Hippocampal formation (tissue), 2 donors: ENCODE data around the gene BMX.

Experiments used
- DNase-seq, 2 donors: peaks; one replicate each; lab custom pipeline; 2025; lab: John Stamatoyannopoulos, UW

Gene BMX

DNA sequence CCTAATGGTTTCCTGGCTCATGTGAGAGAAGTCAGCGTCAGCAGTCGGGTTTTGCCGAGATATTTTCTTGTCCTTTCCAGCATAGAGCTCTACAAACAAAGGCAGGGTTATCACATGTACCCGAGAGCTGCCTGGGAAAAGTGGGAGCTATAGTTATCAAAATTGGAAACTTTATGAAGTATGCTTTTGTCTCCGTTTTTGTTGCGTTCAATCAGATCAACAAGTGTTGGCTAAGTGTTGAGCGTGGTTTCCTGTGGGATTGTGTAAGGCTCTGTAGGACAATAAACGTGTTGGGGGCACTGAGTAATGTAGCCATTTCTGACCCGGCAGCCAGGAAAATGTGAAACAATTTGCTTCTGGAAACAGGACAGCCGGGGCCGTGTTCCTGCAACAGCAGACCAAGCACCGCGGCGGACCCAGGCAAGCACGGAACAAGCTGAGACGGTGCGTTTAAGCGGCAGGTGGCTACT, at the start of gene BMX:
TSS of gene BMX (plus strand) at position 311 of the 470 bp plus-strand sequence. CDS start 7,547 bp downstream, outside the sequence.
- no peak for DNase-seq

DNA sequence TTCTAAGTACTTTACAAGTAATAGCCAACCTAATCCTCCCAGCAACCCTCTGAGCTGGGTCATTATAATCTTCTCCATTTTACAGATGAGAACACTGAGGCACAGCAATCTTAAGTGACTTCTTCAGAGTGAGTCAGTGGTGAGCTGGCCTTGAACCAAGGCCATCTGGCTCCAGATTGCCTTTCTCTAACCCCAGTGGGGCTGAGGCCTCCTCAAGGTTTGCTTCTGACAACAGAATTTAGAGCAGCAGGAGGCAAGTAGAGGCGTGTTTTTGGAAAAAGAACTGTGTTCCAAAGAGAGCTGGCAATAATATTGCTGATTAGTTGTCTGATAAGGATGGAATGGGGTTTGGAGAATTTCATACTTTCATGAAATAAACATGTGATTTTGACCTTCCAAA, 48.7 kb upstream of the BMX start:
- DNase-seq: no peak

DNA sequence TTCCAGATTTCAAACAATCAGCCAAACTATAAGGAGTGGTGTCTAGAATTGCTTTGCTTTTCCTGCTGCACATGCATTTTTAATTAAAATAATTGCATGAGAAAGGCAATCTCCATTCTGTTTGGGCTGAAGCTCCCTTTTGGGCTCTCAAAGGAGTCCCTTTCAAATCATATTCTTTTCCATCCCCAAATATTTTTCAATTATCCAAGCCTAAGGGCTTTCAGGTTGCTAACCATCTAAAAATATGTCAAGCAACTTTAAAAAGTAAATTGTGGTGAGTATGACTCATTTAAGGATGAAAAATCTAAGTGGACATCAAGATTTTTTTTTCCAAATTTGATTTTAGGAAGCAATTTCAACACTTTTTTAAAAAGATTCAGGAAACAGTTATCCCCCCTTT, 35.9 kb upstream of the BMX start:
- DNase-seq: no peak

DNA sequence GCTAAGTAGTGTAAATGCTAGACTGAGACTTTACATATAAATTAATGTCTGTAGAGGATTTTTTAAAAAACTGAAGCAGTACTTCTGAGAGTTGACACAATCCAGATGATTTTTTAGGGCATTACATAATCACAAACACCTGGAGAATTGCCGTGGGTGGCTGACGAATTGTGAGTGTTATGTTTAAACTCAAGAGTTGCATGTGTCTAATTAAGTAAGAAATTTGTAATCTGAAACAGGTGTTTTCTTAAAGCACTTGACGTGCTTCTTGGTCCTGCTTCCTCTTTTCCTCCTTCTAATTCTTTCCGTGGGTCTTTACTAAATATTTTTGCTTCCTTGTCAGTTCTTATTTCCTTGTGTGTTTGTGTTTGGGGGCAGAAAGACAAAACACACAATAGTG, 35.3 kb upstream of the BMX start:
- DNase-seq: no peak

DNA sequence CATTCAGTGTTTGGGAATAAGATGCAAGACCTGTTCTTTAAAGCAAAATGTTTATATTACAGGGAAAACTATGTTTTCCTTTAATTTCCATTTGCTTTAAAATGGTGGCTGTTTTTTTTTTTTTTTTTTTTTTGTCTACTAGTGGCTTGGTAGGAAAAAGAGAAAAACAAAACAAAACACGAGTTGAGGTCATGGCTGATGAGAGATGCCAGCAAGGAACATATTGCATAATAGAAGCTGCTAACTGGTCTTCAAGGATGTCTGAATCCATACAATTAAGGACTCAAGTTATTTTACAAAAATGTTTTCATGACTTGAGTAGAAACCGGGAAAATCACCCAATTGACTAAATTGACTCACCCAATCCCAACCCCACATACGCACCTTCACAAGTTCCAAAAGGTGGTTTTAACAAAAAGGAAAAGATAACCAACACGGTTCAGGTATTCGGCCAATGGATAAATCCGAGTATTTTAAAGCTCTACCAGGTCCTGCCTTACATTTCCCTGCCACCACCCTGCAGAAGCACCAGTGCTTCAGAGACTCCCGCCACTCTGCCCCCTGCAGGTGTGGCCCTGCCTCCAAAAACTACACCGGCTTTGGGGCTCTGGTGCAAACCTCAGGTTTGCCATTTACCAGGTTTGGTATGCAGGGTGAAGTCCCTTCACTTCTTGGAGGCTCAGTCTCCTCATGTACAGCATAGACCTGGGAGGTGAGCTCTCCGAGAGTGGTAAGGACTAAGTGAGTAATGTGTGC, 34.5 kb upstream of the BMX start:
- no peak for DNase-seq

DNA sequence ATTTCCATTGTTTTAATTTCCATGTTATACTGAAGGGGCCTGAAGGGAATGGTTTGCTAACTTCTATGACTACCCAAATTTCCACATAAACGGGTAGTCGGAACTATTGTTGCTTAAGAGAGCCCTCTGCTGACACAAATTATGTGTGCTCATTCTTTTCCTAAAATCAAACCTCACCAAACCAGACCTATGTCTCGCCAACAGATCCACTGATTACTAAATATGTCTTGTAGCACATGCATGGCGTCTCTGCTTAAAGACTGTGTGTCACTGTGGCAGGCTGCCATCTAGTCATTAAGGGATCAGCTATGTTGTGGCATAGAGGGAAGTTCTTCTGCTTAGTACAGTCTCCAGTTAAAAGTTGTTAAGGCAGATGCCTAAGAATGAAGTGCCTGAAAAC, 32.6 kb upstream of the BMX start:
- DNase-seq: peak; percentile 4 to 39

DNA sequence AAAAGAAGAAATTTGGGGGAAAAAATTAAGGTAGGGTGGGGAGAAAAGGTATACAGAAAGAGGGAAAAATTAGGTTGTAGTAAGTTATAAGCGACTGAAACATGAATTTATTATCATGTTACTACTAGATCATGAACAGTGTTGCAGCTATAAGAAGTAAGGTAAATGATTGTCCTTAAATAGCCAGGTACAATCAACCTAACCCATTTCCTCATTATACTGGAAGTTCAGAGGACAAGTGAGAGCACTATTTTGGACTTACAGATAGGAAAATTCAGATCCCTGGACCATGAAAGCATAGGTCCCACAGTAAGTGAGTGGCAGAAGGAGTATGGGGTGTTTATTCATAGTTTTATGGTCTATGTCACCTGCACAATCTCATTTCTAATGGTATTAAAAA, 31.0 kb upstream of the BMX start:
- no peak for DNase-seq

DNA sequence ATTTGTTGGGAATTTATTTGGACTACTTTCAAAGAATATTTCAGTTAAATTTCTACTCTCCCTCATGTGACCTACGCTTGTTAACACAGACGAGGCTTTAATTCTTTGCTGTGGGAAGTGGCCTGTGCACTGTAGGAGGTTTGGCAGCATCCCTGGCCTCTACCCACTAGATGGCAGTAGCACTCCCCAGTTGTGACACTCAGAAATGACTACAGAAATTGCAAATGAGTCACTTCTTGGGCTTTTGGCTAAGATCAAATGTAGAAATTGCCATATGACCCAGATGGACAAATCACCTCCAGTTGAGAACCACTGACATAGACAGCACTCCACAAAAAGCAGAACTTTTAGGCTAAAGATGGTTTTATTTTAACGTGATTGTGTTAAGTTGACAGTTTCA, 29.6 kb upstream of the BMX start:
- DNase-seq: peak; percentile 30 to 46

DNA sequence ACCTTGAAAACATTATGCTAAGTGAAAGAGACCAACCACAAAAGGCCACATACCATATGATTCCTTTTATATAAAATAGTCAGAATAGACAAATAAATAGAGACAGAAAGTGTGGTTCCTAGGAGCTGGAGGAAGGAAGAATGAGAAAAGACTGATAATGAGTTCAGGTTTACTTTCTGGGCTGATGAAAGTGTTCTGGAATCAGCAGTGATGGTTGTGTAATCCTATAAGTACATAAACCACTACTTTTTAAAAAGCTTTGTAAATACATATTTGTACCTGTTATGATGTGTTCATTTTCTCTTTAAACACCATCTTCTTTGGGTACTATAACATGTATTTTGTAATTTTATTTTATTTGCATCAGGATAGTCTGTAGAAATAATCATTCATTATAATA, 28.1 kb upstream of the BMX start:
- no peak for DNase-seq

DNA sequence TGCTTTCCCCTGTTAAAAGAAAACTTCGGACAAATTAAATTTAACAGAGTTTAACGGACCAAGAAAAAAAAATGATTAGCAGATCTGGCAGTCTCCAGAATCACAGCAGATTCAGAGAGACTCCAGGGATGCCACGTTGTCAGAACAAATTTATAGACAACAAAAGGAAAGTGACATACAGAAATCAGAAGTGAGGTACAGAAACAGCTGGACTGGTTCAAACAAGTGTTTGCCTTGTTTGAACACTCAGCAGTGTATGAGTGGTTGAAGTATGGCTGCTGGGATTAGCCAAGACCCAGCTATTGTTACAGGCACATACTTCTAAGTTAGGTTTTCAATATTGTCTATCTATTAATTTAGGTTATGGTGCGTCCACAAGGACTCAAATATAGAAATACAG, 26.6 kb upstream of the BMX start:
- no peak for DNase-seq

DNA sequence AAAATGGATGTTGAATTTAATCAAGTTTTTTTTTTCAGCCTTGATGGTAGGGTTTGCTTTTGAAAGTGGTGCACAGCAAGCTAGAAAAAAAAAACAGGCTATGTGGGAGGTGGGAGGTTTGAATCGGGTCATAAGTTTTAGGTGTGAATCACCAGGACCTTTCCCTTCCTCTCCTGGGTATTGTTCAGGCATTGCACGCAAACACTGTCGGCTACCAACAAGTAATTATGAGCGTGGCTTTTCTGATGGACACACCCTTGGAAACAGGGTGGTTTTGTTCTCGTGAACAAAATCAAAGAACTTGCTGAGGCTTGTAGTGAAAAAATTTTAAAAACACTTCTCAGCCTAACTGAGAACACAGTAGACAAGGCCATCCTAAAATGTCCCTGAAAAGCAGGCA, 25.6 kb upstream of the BMX start:
- no peak for DNase-seq

DNA sequence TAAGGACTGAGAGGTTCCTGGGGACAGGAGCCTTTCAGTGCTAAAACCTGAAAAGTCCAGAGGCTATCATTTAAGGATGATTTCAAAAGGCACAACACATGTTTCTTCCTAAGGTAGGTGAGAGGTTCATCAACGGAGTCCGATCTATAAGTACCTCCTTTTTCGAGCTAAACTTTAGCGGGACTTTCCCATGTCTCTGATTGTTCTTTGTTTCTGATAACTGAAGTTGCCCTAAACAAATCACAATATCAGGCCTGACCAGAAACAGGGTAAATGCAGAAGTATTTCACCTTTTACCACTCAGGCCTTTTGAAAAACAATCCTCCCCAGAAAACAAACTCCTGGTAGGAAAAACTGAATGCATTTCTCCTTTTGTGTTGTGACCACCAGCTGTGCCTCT, 25.1 kb upstream of the BMX start:
- DNase-seq: no peak

DNA sequence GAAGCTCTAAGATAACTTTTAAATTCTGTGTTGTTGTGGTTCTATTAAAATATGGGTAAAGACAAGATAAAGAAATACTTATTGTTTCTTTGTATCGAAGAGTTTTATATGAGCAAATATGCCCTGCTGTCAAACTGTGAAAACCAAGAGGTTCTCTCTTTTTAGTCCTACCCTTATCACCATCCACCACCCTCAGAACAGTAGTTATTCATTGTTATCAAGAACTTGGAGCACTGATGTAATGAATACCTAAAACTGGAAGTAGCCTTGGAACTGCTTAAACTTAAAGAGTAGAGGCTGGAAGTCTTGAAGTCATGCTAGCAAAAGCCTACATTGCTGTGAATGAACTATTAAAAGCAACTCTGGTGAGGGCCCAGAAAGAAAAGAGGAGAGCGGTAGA, 16.7 kb upstream of the BMX start:
- no peak for DNase-seq

DNA sequence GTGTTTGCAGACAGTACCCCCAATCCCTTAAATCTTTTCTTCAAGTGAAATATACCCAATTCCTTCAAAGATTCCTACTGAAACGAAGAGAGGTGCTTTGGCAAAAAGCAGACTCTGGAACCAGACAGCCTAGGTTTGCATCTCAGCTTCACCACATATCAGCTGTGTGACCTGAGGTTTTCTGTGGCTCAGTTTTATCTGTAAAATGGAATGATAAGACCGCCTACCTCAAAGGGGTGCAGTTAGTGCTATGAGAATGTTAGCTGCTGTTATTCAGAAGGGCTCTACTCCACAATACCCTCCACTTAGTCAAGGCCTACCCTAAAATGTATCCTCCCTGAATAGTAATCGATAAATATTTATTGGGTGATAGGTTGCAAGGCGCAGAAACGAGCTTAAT, 8.1 kb upstream of the BMX start:
- no peak for DNase-seq

DNA sequence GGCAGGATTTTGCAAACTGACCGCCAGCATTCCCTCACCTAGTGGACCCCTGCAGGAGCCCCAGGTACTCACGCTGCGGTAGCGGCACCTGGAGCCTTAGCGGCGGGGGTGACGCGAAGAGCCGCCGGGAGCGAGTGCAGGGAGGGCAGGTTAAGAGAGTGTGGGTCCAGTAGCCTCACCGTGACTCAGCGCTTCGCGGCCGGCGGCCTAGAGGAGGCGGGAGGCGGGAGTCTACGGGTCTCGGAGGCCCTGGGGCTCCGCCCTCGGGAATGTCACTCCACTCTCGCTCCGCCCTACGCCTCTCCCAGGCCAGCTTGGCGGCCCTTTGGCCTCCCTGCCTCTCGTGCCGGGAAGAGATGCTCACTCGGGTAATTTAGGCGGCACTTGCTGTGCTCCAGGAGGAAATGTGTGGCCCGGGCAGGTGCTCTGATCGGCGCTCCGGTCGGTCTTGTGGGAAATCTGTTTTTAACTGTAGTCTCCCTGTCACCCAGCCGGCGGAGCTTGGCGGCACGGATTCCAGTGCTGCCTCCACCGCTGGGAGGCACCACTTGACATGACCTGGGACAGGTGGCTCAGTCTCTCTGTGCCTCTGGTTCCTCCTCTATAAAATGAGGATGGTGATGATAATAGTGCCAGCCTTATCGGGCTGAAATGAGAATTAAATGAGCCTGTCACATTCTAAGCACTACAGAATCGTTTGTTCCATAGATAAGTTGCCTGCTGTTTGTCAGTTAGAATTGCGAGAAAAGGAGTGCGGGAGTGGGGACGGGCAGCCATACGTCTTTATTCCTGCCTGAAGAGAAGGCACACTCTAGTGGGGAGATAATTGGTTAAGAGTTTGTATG, 7.3 kb upstream of the BMX start, which contains the start of gene PIR:
TSS of gene PIR (minus strand) at position 216 of the 845 bp plus-strand sequence. CDS start 2,076 bp downstream, outside the sequence.
- DNase-seq: peak; percentile 73 to 75

DNA sequence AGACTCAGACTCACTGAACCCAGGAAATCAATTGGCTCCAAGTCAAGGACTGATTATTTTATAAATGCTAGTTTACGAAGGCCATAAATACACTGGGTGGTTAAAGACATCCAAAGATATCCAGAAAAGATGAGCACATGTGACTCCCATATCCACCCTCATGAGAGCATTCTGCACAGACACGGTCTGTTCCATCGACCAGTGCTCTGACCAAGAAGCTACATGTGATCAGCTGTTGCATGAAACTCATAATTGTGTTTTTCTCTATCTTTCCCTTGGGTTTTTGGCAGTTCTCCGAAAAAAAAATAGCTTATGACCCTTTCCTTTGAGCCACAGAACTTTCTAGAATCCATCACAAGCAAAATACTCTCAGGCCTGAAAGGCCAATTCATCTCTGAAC, 4.8 kb upstream of the BMX start:
- no peak for DNase-seq

DNA sequence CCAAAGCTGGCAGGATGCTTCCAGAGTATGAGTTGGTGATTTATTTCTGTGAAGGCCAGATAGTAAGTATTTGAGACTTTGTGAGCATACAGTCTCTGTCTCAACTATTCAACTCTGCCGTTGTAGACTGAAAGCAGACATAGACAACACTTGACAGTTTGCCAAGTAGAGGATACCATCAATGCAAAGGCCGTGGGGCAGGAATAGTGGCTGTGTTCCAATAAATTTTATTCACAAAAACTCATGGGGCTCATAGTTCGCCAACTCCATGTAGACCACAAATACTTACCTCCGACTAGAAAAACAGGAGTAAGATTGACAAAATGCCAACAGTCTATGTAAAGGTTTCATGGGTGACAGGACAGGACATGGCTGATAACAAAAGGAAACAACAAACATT, 3.8 kb upstream of the BMX start:
- no peak for DNase-seq

DNA sequence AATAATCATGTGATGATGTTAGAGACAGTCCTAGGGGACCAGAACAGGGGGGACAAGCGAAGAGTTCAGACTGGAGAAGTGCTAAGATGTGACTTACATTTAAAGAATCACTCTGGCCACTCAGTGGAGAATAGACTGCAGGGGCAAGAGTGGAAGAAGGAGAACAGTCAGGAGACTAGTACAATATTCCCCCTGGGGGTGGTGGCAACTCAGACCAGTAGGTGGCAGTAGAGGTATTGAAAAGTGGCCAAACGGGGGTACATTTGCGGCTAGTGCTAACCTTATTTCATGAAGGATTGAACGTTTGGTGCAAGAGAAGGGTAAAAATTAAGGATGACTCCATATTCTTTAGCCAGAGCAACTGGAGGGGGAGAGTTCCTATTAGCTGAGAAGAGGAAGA, 2.7 kb upstream of the BMX start:
- peak; percentile 4 to 30 for DNase-seq

DNA sequence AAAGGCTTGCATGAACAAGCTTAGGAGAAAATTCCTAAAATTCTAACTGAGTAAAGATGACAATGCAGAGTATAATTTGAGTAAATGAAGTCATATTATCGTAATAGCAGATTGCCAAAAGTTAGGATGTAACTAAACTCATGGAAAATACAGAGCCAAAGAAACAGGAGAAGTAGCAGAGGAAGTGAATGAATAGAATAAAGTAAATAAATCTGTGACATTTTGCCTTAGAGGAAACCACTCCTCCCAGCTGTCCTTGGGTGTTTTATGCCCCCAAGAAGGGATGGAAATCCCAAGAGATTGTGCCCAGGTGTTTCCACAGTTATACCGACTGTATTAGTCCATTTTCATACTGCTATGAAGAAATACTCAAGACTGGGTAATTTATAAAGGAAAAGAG, 1.9 kb upstream of the BMX start:
- DNase-seq: no peak

DNA sequence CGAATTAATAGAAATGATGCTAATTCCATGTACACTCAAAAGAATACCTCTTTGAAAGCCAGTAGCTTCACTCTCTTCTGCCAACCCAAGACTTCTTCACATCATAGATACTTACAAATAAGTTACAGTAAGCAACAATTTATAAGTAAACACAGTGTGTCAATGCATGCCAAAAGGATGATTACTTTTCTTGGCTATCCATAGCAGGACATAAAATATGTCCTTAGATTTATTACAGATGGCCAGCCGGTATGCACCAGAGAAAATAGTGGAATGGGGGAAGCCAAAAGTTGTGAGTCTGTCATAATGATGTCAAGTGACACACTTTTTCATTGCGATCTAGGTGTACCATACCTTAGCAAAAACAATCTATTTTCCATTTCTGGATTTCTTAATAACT, 631 bp upstream of the BMX start:
- DNase-seq: no peak

DNA sequence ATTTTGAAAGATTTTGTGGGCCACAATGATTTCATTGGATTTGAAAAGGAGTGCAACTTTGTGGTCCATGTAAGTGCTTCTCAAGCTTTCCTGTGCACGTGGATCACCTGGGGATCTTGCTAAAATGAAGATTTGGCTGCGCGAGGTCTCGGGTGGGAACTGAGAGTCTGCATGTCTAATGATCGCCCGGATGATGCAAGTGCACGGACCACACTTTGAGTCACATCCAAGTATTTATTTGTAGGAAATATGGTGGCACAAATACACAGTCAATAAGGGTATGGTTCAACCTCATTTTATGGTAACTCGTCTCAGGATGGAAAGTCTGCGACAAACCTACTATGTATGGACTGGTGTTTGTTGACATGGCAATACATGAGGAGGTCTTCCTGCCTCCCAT, 899 bp downstream of the BMX start:
- no peak for DNase-seq

DNA sequence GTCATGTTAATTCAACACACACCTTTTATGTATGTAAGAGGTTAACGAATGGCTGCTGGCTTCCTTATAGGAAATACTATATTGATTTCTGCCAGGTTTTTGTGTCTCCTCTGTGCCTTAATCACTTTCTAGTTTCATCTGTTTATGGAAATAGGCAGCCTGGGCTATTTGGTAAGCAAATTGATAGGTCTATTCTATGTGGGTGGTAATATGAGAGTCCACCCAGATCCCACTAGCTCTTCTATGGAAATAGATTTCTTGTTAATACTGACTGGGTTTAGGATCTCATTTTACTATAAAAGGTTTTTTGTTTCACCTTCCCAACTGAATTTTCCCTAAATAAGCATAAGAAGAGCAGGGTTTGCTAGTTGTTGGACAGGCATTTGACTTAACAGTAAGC, 4.1 kb downstream of the BMX start:
- DNase-seq: no peak

DNA sequence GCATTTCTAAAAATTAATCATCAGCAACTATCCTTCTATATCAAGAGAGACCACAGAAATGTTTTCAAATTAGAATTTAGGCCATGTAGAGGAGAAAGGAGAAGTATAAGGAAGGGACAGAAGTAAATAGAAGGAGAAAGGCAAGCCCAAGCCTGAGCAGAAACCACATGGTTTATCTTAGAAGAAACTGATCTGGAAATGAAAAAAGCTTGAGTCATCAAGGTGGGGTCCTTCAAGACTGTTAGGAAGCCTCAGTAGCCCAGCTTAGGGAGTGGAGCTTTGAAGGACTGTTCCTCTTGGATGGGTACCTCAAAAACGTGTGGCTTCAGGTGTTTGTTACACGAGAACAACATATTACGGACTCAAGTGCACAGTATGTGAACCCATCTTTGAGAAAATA, 4.5 kb downstream of the BMX start:
- no peak for DNase-seq
